ENCODE data around the gene TATDN2.
"Not testable (repeated sequence)": the region's sequence is repeated elsewhere in the genome, so short reads cannot be mapped to it uniquely, and the experiment has no call there.

The TATDN2 gene

GRCh38 chr3:10259798-10260197 is 11.5 kb downstream of the TATDN2 start:
- no peaks in the 10 kb centered on the region for H3K9me3 ChIP-seq (ENCODE audit: control insufficient read depth in 1 of 2, low read length in 2 of 2)

GRCh38 chr3:10260211-10260701 is 12.0 kb downstream of the TATDN2 start:
- Histone ChIP-seq H3K9me3 (ENCODE audit: control insufficient read depth in 1 of 2, low read length in 2 of 2) (no peaks in the 10 kb centered on the region), H3K4me1 (ENCODE audit: control insufficient read depth in 1 of 2, insufficient read depth in 2 of 2, low read length in 2 of 2) (no peaks in the 10 kb centered on the region), H3K27ac (ENCODE audit: low read length) (no peak overlapping the region), H3K4me3 (ENCODE audit: low read depth in 1 of 2, low read length in 2 of 2) (no peak overlapping the region), H3K27me3 (ENCODE audit: low read depth, low read length) (no peaks in the 10 kb centered on the region), H3K36me3 (ENCODE audit: control insufficient read depth in 1 of 2, insufficient read depth in 2 of 2, low read length in 2 of 2) (peaks cover 12 to 28% of the 10 kb centered on the region in 2 donors)

More at GRCh38 chr3:10259798-10260197, 11.5 kb downstream of the TATDN2 start:
- H3K27ac ChIP-seq (ENCODE audit: low read length): no peak overlapping the region
- H3K27me3 ChIP-seq (ENCODE audit: low read depth, low read length): no peaks in the 10 kb centered on the region
- no peak overlapping the region for H3K4me3 ChIP-seq (ENCODE audit: low read depth in 1 of 2, low read length in 2 of 2)
- peaks cover 14 to 28% of the 10 kb centered on the region in 2 donors for H3K36me3 ChIP-seq (ENCODE audit: control insufficient read depth in 1 of 2, insufficient read depth in 2 of 2, low read length in 2 of 2)
- H3K4me1 ChIP-seq (ENCODE audit: control insufficient read depth in 1 of 2, insufficient read depth in 2 of 2, low read length in 2 of 2): no peaks in the 10 kb centered on the region

- Histone ChIP-seq H3K27me3 (ENCODE audit: low read depth, low read length) (no peaks in the 10 kb centered on the region), H3K4me1 (ENCODE audit: control insufficient read depth in 1 of 2, insufficient read depth in 2 of 2, low read length in 2 of 2) (no peaks in the 10 kb centered on the region), H3K27ac (ENCODE audit: low read length) (no peak overlapping the region), H3K9me3 (ENCODE audit: control insufficient read depth in 1 of 2, low read length in 2 of 2) (no peaks in the 10 kb centered on the region), H3K36me3 (ENCODE audit: control insufficient read depth in 1 of 2, insufficient read depth in 2 of 2, low read length in 2 of 2) (peaks cover 14 to 26% of the 10 kb centered on the region in 2 donors), H3K4me3 (ENCODE audit: low read depth in 1 of 2, low read length in 2 of 2) (no peak overlapping the region)
Observed at GRCh38 chr3:10262027-10262426, 13.8 kb downstream of the TATDN2 start.

GRCh38 chr3:10263646-10264363 is 15.5 kb downstream of the TATDN2 start:
- Histone ChIP-seq H3K27me3 (ENCODE audit: low read depth, low read length) (no peaks in the 10 kb centered on the region), H3K27ac (ENCODE audit: low read length) (no peak overlapping the region), H3K4me1 (ENCODE audit: control insufficient read depth in 1 of 2, insufficient read depth in 2 of 2, low read length in 2 of 2) (no peaks in the 10 kb centered on the region), H3K9me3 (ENCODE audit: control insufficient read depth in 1 of 2, low read length in 2 of 2) (no peaks in the 10 kb centered on the region), H3K4me3 (ENCODE audit: low read depth in 1 of 2, low read length in 2 of 2) (no peak overlapping the region), H3K36me3 (ENCODE audit: control insufficient read depth in 1 of 2, insufficient read depth in 2 of 2, low read length in 2 of 2) (peaks cover 16 to 32% of the 10 kb centered on the region in 2 donors)

GRCh38 chr3:10265833-10266232 is 17.6 kb downstream of the TATDN2 start:
- Histone ChIP-seq H3K9me3 (ENCODE audit: control insufficient read depth in 1 of 2, low read length in 2 of 2) (no peaks in the 10 kb centered on the region), H3K36me3 (ENCODE audit: control insufficient read depth in 1 of 2, insufficient read depth in 2 of 2, low read length in 2 of 2) (peaks cover 28 to 34% of the 10 kb centered on the region in 2 donors), H3K4me3 (ENCODE audit: low read depth in 1 of 2, low read length in 2 of 2) (no peak overlapping the region), H3K27me3 (ENCODE audit: low read depth, low read length) (no peaks in the 10 kb centered on the region), H3K27ac (ENCODE audit: low read length) (no peak overlapping the region), H3K4me1 (ENCODE audit: control insufficient read depth in 1 of 2, insufficient read depth in 2 of 2, low read length in 2 of 2) (no peaks in the 10 kb centered on the region)

- H3K27ac ChIP-seq (ENCODE audit: low read length); H3K9me3 ChIP-seq (ENCODE audit: control insufficient read depth in 1 of 2, low read length in 2 of 2); H3K4me1 ChIP-seq (ENCODE audit: control insufficient read depth in 1 of 2, insufficient read depth in 2 of 2, low read length in 2 of 2); H3K4me3 ChIP-seq (ENCODE audit: low read depth in 1 of 2, low read length in 2 of 2); H3K27me3 ChIP-seq (ENCODE audit: low read depth, low read length): not testable (repeated sequence)
- peaks cover 34% of the 10 kb centered on the region in 2 donors for H3K36me3 ChIP-seq (ENCODE audit: control insufficient read depth in 1 of 2, insufficient read depth in 2 of 2, low read length in 2 of 2)
Observed at GRCh38 chr3:10266936-10267335, 18.7 kb downstream of the TATDN2 start.

GRCh38 chr3:10268116-10268515 is 19.9 kb downstream of the TATDN2 start:
- H3K27me3 ChIP-seq (ENCODE audit: low read depth, low read length): no peaks in the 10 kb centered on the region
- peaks cover 34 to 36% of the 10 kb centered on the region in 2 donors for H3K36me3 ChIP-seq (ENCODE audit: control insufficient read depth in 1 of 2, insufficient read depth in 2 of 2, low read length in 2 of 2)
- H3K4me3 ChIP-seq (ENCODE audit: low read depth in 1 of 2, low read length in 2 of 2): no peak overlapping the region
- no peak overlapping the region for H3K27ac ChIP-seq (ENCODE audit: low read length)
- no peaks in the 10 kb centered on the region for H3K9me3 ChIP-seq (ENCODE audit: control insufficient read depth in 1 of 2, low read length in 2 of 2)
- H3K4me1 ChIP-seq (ENCODE audit: control insufficient read depth in 1 of 2, insufficient read depth in 2 of 2, low read length in 2 of 2): peaks cover 0 to 4% of the 10 kb centered on the region in 2 donors

GRCh38 chr3:10268930-10269329 is 20.7 kb downstream of the TATDN2 start:
- Histone ChIP-seq H3K27me3 (ENCODE audit: low read depth, low read length) (no peaks in the 10 kb centered on the region), H3K4me3 (ENCODE audit: low read depth in 1 of 2, low read length in 2 of 2) (no peak overlapping the region), H3K9me3 (ENCODE audit: control insufficient read depth in 1 of 2, low read length in 2 of 2) (no peaks in the 10 kb centered on the region), H3K36me3 (ENCODE audit: control insufficient read depth in 1 of 2, insufficient read depth in 2 of 2, low read length in 2 of 2) (peaks cover 34 to 36% of the 10 kb centered on the region in 2 donors), H3K4me1 (ENCODE audit: control insufficient read depth in 1 of 2, insufficient read depth in 2 of 2, low read length in 2 of 2) (peaks cover 0 to 12% of the 10 kb centered on the region in 2 donors), H3K27ac (ENCODE audit: low read length) (no peak overlapping the region)

GRCh38 chr3:10269443-10269842 is 21.2 kb downstream of the TATDN2 start:
- Histone ChIP-seq H3K36me3 (ENCODE audit: control insufficient read depth in 1 of 2, insufficient read depth in 2 of 2, low read length in 2 of 2) (peaks cover 34 to 36% of the 10 kb centered on the region in 2 donors), H3K27ac (ENCODE audit: low read length) (no peak overlapping the region), H3K9me3 (ENCODE audit: control insufficient read depth in 1 of 2, low read length in 2 of 2) (no peaks in the 10 kb centered on the region), H3K4me1 (ENCODE audit: control insufficient read depth in 1 of 2, insufficient read depth in 2 of 2, low read length in 2 of 2) (peaks cover 0 to 17% of the 10 kb centered on the region in 2 donors), H3K27me3 (ENCODE audit: low read depth, low read length) (no peaks in the 10 kb centered on the region), H3K4me3 (ENCODE audit: low read depth in 1 of 2, low read length in 2 of 2) (no peak overlapping the region)

GRCh38 chr3:10272476-10272875 is 24.2 kb downstream of the TATDN2 start:
- H3K27ac ChIP-seq (ENCODE audit: low read length); H3K9me3 ChIP-seq (ENCODE audit: control insufficient read depth in 1 of 2, low read length in 2 of 2); H3K4me3 ChIP-seq (ENCODE audit: low read depth in 1 of 2, low read length in 2 of 2); H3K27me3 ChIP-seq (ENCODE audit: low read depth, low read length): not testable (repeated sequence)
- Histone ChIP-seq H3K36me3 (ENCODE audit: control insufficient read depth in 1 of 2, insufficient read depth in 2 of 2, low read length in 2 of 2) (peaks cover 33 to 46% of the 10 kb centered on the region in 2 donors), H3K4me1 (ENCODE audit: control insufficient read depth in 1 of 2, insufficient read depth in 2 of 2, low read length in 2 of 2) (peaks cover 0 to 21% of the 10 kb centered on the region in 2 donors)

- Histone ChIP-seq H3K36me3 (ENCODE audit: control insufficient read depth in 1 of 2, insufficient read depth in 2 of 2, low read length in 2 of 2) (peaks cover 37 to 48% of the 10 kb centered on the region in 2 donors), H3K27me3 (ENCODE audit: low read depth, low read length) (no peaks in the 10 kb centered on the region), H3K4me3 (ENCODE audit: low read depth in 1 of 2, low read length in 2 of 2) (no peak overlapping the region), H3K27ac (ENCODE audit: low read length) (no peak overlapping the region), H3K9me3 (ENCODE audit: control insufficient read depth in 1 of 2, low read length in 2 of 2) (no peaks in the 10 kb centered on the region), H3K4me1 (ENCODE audit: control insufficient read depth in 1 of 2, insufficient read depth in 2 of 2, low read length in 2 of 2) (peaks cover 0 to 21% of the 10 kb centered on the region in 2 donors)
Observed at GRCh38 chr3:10272977-10273376, 24.7 kb downstream of the TATDN2 start.

Data from muscle layer of duodenum (tissue), 2 donors.